GM11168 (cell line): Measurements from ENCODE around the gene NAGS.
"Not testable (repeated sequence)": the region's sequence is repeated elsewhere in the genome, so short reads cannot be mapped to it uniquely, and the experiment has no call there.

Experiments
- in situ Hi-C: fragments of 300-500 bp; cut with MboI; formaldehyde crosslinking; loops from one replicate; pipeline ENCODE4 v1.12.0; 2022; ENCODE audit warnings: low sequenced_read_pairs; ENCODE audit not compliant: unreplicated experiment

The NAGS gene, protein sequence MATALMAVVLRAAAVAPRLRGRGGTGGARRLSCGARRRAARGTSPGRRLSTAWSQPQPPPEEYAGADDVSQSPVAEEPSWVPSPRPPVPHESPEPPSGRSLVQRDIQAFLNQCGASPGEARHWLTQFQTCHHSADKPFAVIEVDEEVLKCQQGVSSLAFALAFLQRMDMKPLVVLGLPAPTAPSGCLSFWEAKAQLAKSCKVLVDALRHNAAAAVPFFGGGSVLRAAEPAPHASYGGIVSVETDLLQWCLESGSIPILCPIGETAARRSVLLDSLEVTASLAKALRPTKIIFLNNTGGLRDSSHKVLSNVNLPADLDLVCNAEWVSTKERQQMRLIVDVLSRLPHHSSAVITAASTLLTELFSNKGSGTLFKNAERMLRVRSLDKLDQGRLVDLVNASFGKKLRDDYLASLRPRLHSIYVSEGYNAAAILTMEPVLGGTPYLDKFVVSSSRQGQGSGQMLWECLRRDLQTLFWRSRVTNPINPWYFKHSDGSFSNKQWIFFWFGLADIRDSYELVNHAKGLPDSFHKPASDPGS

GRCh38 chr17:44004077-44004760 lies at the start of gene NAGS:
NAGS (plus strand) TSS chr17:44004622; CDS start chr17:44004664, 42 bp downstream.
- in situ Hi-C loops = no loop called here

- in situ Hi-C loops = no loop called here
Measured at GRCh38 chr17:43956222-43956621, 48.2 kb upstream of the NAGS start.

DNA sequence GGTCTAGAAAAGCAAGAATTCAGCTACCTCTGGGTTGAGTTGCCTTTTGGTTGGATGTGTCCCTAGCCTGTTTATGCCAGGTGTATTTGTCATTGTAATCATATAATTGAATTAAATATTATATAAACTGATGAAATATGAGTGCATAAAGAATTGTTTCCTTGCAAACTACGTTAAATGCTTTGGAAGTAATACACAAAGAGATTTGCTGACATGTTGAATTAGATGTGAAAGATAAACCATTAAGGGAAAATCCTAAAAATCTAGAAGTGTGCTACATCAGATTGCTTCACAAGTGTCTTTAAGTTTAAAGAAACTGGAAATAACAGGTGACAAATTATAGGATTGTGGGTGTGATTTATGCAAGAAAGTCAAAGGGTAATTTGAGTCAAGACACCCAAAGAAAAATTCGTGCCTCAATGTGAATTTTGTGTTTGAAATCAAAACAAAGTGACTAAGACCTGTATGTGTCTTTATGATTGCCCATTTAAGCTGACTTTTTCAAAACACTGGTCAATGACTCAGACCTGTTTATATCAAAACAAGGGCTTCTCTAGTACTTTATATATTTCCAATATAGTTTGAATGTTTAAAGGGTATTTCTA lies 45.6 kb upstream of the NAGS start:
- in situ Hi-C loops = no loop called here

- in situ Hi-C loops = not testable (repeated sequence)
Measured at GRCh38 chr17:43961292-43961691, 43.1 kb upstream of the NAGS start.

DNA sequence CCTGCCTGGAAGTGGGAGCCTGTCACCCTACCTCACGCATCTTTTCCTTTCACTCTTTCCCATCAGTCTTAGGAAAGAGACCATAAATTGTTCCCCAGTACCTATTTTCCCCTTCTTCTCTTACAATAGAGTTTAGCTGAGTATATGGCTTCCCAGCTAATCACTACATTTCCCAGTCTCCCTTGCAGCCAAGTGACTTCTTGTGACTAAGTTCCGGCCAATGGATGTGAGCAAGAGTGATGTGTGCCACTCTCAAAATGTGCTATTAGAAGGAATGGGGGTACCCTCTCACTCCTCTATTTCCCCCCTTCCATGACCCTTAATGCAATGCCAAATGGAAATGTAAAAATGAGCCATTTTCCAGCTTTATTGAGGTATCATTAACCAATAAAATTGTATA lies 42.5 kb upstream of the NAGS start:
- in situ Hi-C loops = no loop called here

DNA sequence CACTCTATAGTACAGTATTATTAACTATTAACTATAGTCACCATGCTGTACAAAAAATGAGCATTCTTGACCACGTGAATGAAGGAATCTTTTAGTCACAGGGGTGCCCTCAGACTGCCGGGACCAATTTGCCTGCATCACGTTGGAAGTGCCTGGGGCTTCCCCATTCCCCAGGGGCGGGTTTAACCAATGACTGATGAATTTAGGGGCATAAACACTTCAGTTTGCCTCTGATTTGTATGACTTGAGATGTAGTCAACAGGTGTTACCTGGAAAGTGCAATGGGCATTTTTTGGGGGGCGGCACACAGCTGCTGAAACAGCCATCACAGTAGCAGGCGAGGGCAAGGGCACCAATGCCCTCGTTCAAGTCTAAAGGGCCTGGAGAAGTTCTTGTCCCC lies 41.9 kb upstream of the NAGS start:
- in situ Hi-C loops = no loop called here

GRCh38 chr17:43966276-43966675 lies 38.1 kb upstream of the NAGS start:
- in situ Hi-C loops = no loop called here

- in situ Hi-C loops = no loop called here
Measured at GRCh38 chr17:43967251-43967875, 37.1 kb upstream of the NAGS start.

GRCh38 chr17:43970366-43970765 lies 34.1 kb upstream of the NAGS start:
- in situ Hi-C loops = no loop called here

DNA sequence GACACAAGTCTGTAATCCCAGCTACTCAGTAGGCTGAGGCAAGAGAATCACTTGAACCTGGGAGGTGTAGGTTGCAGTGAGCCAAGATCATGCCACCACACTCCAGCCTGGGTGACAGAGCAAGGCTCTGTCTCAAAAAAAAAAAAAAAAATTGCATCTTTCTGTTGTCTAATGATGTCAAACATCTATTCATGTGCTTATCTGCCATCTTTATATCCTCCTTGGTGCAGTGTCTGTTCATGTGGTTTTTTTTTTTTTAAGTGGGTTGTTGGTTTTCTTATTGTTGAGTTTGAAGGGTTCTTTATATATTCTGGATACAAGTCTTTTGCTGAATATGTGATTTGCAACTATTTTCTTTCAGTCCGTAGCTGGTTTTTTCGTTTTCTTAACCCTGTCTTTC lies 33.0 kb upstream of the NAGS start:
- in situ Hi-C loops = not testable (repeated sequence)

DNA sequence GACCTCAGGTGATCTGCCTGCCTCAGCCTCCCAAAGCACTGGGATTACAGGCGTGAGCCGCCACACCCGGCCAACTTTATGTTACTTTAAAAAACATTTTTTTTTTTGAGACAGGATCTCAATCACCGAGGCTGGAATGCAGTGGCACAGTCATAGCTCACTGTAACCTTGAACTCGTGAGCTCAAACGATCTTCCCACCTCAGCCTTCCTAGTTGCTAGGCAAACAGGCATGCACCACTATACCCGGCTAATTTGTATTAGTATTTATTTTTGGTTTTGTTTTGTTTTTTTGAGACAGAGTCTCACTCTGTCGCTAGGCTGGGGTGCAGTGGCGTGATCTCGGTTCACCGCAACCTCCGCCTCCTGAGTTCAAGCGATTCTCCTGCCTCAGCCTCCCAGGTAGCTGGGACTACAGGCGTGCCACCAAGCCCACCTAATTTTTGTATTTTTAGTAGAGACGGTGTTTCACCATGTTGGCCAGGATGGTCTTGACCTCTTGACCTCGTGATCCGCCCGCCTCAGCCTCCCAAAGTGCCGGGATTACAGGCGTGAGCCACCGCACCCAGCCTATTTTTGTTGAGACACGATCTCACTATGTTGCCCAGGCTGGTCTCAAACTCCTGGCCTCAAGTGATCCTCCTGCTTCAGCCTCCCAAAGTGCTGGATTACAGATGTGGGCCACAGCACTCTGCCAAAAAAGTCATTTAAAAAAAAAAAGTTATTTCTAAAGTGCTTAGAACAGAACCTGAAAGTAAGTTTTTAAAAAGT lies 31.8 kb upstream of the NAGS start:
- in situ Hi-C loops = not testable (repeated sequence)

GRCh38 chr17:43974382-43975266 lies 29.8 kb upstream of the NAGS start:
- in situ Hi-C loops = no loop called here

GRCh38 chr17:43975898-43976297 lies 28.5 kb upstream of the NAGS start:
- in situ Hi-C loops = no loop called here

DNA sequence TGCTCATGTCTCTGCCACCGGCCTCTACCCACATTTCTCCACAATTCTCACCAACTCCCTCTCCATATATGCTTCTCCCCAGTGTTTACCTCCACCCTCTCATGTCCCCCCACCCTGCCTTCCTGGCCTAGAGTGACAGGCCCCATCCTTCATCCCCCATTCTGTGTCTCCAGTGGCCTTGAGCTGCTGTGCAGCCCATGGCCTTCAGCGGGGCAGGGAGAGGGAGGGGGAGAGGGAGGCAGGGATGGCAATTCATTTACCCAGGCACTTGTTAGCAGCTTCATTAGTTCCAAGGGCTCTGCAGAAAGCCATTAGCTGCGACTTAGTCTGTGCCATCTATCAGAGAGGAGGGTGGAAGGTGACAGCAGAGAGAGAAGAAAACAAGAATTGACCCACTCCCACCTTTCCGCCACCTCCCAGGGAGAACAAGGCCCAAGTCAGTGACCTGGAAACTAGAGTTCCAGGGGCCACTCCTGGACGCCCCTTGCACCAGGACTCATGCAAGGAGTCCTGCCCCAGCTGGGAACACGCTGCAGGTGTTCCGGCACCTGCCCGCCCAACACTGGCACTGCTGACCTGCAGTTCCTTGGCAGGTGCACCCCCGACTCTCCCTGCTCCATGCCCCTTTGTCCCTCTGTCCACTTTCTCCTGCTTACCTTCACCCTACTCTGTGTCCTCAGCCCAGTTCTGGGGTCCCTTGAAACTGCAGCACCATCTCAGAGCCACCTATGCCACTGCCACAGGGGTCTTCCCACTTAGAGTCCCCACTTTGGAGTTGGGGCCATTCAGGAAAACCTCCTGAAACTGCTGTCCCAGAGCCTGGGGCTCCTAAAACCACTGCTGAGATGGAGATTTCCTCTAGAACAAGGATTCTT lies 27.2 kb upstream of the NAGS start:
- in situ Hi-C loops = no loop called here

DNA sequence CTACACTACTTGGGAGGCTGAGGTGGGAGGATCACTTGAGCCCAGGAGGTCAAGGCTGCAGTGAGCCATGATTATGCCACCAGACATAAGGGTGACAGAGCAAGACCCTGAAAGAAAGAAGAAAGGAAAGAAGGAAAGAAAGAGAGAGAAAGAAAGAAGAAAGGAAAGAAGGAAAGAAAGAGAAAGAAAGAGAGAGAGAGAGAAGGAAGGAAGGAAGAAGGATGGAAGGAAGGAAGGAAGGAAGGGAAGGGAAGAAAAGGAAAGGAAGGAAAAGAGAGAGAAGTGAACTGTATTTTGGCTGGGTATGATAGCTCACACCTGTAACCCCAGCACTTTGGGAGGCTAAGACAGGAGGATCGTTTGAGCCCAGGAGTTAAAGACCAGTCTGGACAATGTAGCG lies 26.3 kb upstream of the NAGS start:
- in situ Hi-C loops = no loop called here

GRCh38 chr17:43979011-43979410 lies 25.4 kb upstream of the NAGS start:
- in situ Hi-C loops = no loop called here

- in situ Hi-C loops = no loop called here
Measured at GRCh38 chr17:43979671-43980070, 24.8 kb upstream of the NAGS start.

- in situ Hi-C loops = no loop called here
Measured at GRCh38 chr17:43982171-43982570, 22.3 kb upstream of the NAGS start.
